K562 (cell line): Measurements from ENCODE around the gene ANKRD65. TPM values are rescaled to one million over a fixed set of nuclear protein-coding genes. Genes with fewer than 3 reads are reported as not detected.

Experiments used
- HOXB6 ChIP-seq: fragments of 250-450 bp; sonication (Bioruptor Pico); IDR thresholded peaks from 2 replicates; pipeline ENCODE4 v1.5.1; 2022; ENCODE audit warnings: mild to moderate bottlenecking, borderline replicate concordance
- NFYB ChIP-seq: IDR thresholded peaks from 2 replicates; pipeline ENCODE4 v1.6.1; 2011; ENCODE audit warnings: mild to moderate bottlenecking, moderate library complexity; ENCODE audit not compliant: insufficient read length; ENCODE audit errors: extremely low read depth
- polyA plus RNA-seq, 8 experiments: library from polyadenylated mRNA; depleted of rRNA in 4 of 8; stranded (reverse) in 5 of 8; unstranded in 3 of 8; fragments of >200 nt; fragmentation: Nextera tagmentation in 2 of 8; fragmentation: Illumina TruSeq in 1 of 8; extraction: Ambion mirVana in 2 of 8; extraction: Trizol in 1 of 8; gene quantifications; 2 replicates each; pipeline versions ENCODE4 v1.2.1 to v1.2.3, GENCODE V29; 2011 to 2014; ENCODE audit warnings: inconsistent platforms in 1 of 8, missing spikeins in 1 of 8
- total RNA-seq, 7 experiments: library from RNA; depleted of rRNA in 6 of 7; stranded (reverse); fragments of >200 nt in 6 of 7; fragmentation: Illumina TruSeq in 2 of 7; extraction: Trizol in 2 of 7; gene quantifications; 2 replicates each; pipeline versions ENCODE4 v1.2.1 to v1.2.3, GENCODE V29; 2011 to 2021; ENCODE audit warnings: low replicate concordance in 1 of 7
- TF ChIP-seq, protein P1 (sequence below), 2 experiments: fragments of 450-650 bp in 1 of 2; sonication (generic) in 1 of 2; formaldehyde crosslinking in 1 of 2; IDR thresholded peaks; 2 replicates each; pipeline versions ENCODE4 v1.7.1 to v1.9.0; 2016 to 2022; ENCODE audit warnings: inconsistent platforms in 1 of 2, mild to moderate bottlenecking in 1 of 2, missing genetic modification reagents in 1 of 2
- TF ChIP-seq, protein P2 (sequence below): fragments of 450-650 bp; IDR thresholded peaks from 2 replicates; pipeline ENCODE4 v1.6.1; 2016; ENCODE audit warnings: mild to moderate bottlenecking, moderate library complexity

ANKRD65 gene
- total and polyA plus RNA-seq, 9 of the 15 experiments (the other 6 are each of a cell fraction or from before 2014, with no cell fraction given) = not detected

DNA sequence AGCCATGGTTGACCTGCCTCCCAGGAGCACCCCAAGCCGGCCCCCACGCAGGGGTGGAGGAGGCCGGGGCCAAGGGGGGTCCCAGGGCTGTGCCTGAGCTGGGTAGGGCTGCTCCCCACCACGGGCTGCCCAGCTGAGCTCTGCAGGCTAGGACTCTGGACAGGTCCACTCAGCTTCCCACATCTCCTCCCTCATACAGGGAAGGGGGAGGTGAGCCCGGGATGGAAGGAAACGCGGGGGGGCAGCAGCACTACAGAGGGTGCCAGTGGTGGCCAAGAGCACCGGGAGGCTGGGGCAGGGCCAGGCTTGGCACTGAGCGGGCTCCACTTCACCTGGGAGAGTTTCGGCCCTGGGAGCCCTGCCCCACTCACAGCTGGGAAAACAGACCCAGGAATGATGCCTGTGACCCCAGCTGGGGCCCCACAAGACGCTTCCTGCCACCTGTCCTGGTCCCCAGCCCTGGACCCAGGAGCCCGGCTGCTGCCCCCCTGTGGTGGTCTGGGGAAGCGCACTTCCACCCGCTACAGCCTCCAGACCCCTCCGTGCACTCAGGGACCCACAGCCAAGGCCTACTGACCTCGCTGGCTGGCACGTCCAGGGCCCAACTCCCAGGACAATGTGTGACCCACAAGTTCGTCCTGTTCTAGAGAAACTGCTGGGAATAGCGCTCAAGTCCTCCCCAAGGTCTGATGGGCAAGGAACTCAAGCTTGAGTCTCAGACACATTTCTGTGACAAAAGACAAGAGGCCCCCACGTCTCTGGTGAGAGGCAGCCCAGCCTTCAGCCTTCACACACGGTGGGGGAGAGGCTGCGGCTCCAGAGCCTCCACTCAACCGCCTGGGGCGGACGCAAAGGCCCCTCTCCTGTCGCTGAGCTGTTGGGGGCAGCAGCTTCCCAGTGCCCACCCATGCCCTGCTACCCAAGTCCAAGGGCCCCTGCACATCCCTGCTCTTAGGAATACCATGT, 49.0 kb downstream of the ANKRD65 start (continued):
- TF ChIP-seq, protein P1, sequence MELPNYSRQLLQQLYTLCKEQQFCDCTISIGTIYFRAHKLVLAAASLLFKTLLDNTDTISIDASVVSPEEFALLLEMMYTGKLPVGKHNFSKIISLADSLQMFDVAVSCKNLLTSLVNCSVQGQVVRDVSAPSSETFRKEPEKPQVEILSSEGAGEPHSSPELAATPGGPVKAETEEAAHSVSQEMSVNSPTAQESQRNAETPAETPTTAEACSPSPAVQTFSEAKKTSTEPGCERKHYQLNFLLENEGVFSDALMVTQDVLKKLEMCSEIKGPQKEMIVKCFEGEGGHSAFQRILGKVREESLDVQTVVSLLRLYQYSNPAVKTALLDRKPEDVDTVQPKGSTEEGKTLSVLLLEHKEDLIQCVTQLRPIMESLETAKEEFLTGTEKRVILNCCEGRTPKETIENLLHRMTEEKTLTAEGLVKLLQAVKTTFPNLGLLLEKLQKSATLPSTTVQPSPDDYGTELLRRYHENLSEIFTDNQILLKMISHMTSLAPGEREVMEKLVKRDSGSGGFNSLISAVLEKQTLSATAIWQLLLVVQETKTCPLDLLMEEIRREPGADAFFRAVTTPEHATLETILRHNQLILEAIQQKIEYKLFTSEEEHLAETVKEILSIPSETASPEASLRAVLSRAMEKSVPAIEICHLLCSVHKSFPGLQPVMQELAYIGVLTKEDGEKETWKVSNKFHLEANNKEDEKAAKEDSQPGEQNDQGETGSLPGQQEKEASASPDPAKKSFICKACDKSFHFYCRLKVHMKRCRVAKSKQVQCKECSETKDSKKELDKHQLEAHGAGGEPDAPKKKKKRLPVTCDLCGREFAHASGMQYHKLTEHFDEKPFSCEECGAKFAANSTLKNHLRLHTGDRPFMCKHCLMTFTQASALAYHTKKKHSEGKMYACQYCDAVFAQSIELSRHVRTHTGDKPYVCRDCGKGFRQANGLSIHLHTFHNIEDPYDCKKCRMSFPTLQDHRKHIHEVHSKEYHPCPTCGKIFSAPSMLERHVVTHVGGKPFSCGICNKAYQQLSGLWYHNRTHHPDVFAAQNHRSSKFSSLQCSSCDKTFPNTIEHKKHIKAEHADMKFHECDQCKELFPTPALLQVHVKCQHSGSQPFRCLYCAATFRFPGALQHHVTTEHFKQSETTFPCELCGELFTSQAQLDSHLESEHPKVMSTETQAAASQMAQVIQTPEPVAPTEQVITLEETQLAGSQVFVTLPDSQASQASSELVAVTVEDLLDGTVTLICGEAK (IDR thresholded peaks at IDR 0.05) = no peak
- TF ChIP-seq, protein P1 (CRISPR knock-in tag; IDR thresholded peaks at IDR 0.05) = no peak
- TF ChIP-seq HOXB6 (CRISPR knock-in tag) = no peak
- TF ChIP-seq, protein P2, sequence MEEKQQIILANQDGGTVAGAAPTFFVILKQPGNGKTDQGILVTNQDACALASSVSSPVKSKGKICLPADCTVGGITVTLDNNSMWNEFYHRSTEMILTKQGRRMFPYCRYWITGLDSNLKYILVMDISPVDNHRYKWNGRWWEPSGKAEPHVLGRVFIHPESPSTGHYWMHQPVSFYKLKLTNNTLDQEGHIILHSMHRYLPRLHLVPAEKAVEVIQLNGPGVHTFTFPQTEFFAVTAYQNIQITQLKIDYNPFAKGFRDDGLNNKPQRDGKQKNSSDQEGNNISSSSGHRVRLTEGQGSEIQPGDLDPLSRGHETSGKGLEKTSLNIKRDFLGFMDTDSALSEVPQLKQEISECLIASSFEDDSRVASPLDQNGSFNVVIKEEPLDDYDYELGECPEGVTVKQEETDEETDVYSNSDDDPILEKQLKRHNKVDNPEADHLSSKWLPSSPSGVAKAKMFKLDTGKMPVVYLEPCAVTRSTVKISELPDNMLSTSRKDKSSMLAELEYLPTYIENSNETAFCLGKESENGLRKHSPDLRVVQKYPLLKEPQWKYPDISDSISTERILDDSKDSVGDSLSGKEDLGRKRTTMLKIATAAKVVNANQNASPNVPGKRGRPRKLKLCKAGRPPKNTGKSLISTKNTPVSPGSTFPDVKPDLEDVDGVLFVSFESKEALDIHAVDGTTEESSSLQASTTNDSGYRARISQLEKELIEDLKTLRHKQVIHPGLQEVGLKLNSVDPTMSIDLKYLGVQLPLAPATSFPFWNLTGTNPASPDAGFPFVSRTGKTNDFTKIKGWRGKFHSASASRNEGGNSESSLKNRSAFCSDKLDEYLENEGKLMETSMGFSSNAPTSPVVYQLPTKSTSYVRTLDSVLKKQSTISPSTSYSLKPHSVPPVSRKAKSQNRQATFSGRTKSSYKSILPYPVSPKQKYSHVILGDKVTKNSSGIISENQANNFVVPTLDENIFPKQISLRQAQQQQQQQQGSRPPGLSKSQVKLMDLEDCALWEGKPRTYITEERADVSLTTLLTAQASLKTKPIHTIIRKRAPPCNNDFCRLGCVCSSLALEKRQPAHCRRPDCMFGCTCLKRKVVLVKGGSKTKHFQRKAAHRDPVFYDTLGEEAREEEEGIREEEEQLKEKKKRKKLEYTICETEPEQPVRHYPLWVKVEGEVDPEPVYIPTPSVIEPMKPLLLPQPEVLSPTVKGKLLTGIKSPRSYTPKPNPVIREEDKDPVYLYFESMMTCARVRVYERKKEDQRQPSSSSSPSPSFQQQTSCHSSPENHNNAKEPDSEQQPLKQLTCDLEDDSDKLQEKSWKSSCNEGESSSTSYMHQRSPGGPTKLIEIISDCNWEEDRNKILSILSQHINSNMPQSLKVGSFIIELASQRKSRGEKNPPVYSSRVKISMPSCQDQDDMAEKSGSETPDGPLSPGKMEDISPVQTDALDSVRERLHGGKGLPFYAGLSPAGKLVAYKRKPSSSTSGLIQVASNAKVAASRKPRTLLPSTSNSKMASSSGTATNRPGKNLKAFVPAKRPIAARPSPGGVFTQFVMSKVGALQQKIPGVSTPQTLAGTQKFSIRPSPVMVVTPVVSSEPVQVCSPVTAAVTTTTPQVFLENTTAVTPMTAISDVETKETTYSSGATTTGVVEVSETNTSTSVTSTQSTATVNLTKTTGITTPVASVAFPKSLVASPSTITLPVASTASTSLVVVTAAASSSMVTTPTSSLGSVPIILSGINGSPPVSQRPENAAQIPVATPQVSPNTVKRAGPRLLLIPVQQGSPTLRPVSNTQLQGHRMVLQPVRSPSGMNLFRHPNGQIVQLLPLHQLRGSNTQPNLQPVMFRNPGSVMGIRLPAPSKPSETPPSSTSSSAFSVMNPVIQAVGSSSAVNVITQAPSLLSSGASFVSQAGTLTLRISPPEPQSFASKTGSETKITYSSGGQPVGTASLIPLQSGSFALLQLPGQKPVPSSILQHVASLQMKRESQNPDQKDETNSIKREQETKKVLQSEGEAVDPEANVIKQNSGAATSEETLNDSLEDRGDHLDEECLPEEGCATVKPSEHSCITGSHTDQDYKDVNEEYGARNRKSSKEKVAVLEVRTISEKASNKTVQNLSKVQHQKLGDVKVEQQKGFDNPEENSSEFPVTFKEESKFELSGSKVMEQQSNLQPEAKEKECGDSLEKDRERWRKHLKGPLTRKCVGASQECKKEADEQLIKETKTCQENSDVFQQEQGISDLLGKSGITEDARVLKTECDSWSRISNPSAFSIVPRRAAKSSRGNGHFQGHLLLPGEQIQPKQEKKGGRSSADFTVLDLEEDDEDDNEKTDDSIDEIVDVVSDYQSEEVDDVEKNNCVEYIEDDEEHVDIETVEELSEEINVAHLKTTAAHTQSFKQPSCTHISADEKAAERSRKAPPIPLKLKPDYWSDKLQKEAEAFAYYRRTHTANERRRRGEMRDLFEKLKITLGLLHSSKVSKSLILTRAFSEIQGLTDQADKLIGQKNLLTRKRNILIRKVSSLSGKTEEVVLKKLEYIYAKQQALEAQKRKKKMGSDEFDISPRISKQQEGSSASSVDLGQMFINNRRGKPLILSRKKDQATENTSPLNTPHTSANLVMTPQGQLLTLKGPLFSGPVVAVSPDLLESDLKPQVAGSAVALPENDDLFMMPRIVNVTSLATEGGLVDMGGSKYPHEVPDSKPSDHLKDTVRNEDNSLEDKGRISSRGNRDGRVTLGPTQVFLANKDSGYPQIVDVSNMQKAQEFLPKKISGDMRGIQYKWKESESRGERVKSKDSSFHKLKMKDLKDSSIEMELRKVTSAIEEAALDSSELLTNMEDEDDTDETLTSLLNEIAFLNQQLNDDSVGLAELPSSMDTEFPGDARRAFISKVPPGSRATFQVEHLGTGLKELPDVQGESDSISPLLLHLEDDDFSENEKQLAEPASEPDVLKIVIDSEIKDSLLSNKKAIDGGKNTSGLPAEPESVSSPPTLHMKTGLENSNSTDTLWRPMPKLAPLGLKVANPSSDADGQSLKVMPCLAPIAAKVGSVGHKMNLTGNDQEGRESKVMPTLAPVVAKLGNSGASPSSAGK = no peak
- no peak for TF ChIP-seq NFYB
